Neural cell (in vitro differentiated cells): Measurements from ENCODE around the gene ACE. TPM values are rescaled to one million over a fixed set of nuclear protein-coding genes. Genes with fewer than 3 reads are reported as not detected.

Source experiments
- H2AFZ ChIP-seq: fragments of 200-600, 300-800 bp; sonication (generic), shearing (Covaris generic); 2 replicates; pipeline ENCODE4 v1.6.0; 2014; ENCODE audit warnings: low read depth, mild to moderate bottlenecking, antibody characterized with exemption, low read length, moderate library complexity
- H3F3A ChIP-seq: fragments of 200-600 bp; shearing (Covaris generic); 2 replicates; pipeline ENCODE4 v1.6.1; 2016; ENCODE audit warnings: mild to moderate bottlenecking, moderate library complexity, mixed read lengths, antibody characterized with exemption, low read length; ENCODE audit not compliant: insufficient read depth, poor library complexity, severe bottlenecking
- H3K27ac ChIP-seq: fragments of 200-600, 300-800 bp; sonication (generic), shearing (Covaris generic); 2 replicates; pipeline ENCODE4 v1.5.1; 2014; ENCODE audit warnings: mild to moderate bottlenecking, low read length, moderate library complexity
- H3K27me3 ChIP-seq: fragments of 300-800, 200-600 bp; sonication (generic), shearing (Covaris generic); 2 replicates; pipeline ENCODE4 v1.6.0; 2014; ENCODE audit warnings: mild to moderate bottlenecking, low read depth, low read length, moderate library complexity; ENCODE audit not compliant: insufficient read depth
- H3K36me3 ChIP-seq: fragments of 300-800, 200-600 bp; sonication (generic), shearing (Covaris generic); 2 replicates; pipeline ENCODE4 v1.5.1; 2014; ENCODE audit warnings: mild to moderate bottlenecking, antibody characterized with exemption, low read length, moderate library complexity; ENCODE audit not compliant: insufficient read depth
- H3K4me2 ChIP-seq: fragments of 300-800, 200-600 bp; sonication (generic), shearing (Covaris generic); 2 replicates; pipeline ENCODE4 v1.6.0; 2014; ENCODE audit warnings: mild to moderate bottlenecking, low read length
- H3K4me3 ChIP-seq: fragments of 300-800, 200-600 bp; sonication (generic), shearing (Covaris generic); 2 replicates; pipeline ENCODE4 v1.5.1; 2014; ENCODE audit warnings: mild to moderate bottlenecking, low read length, moderate library complexity
- H3K79me2 ChIP-seq: fragments of 200-600 bp; shearing (Covaris generic); replicated peaks from 2 replicates; pipeline ENCODE4 v1.6.0; 2014; ENCODE audit warnings: mild to moderate bottlenecking, low read length, moderate library complexity; ENCODE audit not compliant: insufficient read depth
- H3K9ac ChIP-seq: fragments of 300-800, 200-600 bp; sonication (generic), shearing (Covaris generic); 2 replicates; pipeline ENCODE4 v1.6.1; 2016; ENCODE audit warnings: mild to moderate bottlenecking, low read length, mixed read lengths
- H3K9me2 ChIP-seq: fragments of 200-600 bp; shearing (Covaris generic); 2 replicates; pipeline ENCODE4 v1.6.1; 2016; ENCODE audit warnings: mild to moderate bottlenecking, low read length, mixed read lengths; ENCODE audit not compliant: insufficient read depth
- H3K9me3 ChIP-seq: fragments of 200-600, 300-800 bp; sonication (generic), shearing (Covaris generic); 2 replicates; pipeline ENCODE4 v1.6.1; 2016; ENCODE audit warnings: mild to moderate bottlenecking, mixed run types, low read length, moderate library complexity, mixed read lengths
- H4K20me1 ChIP-seq: fragments of 200-600 bp; shearing (Covaris generic); 2 replicates; pipeline ENCODE4 v1.6.1; 2016; ENCODE audit warnings: mild to moderate bottlenecking, mixed run types; ENCODE audit not compliant: insufficient read depth
- EP300 ChIP-seq: fragments of 450-650 bp; conservative IDR thresholded peaks from 2 replicates; pipeline ENCODE4 v1.6.1; 2014; ENCODE audit warnings: antibody characterized with exemption, mild to moderate bottlenecking, moderate library complexity; ENCODE audit not compliant: poor library complexity, severe bottlenecking
- EZH2 ChIP-seq: fragments of 200-600, 300-800 bp; shearing (Covaris generic), sonication (generic); IDR thresholded peaks from 2 replicates; pipeline ENCODE4 v1.6.1; 2014; ENCODE audit warnings: antibody characterized with exemption, low read length, borderline replicate concordance, mild to moderate bottlenecking; ENCODE audit not compliant: insufficient read depth, poor library complexity, severe bottlenecking
- MXI1 ChIP-seq: fragments of 450-650 bp; conservative IDR thresholded peaks from 2 replicates; pipeline ENCODE4 v1.6.1; 2014; ENCODE audit warnings: antibody characterized with exemption, mild to moderate bottlenecking; ENCODE audit not compliant: poor library complexity, severe bottlenecking
- POLR2AphosphoS5 ChIP-seq: IDR thresholded peaks from 2 replicates; pipeline ENCODE4 v1.6.1; 2012
- RAD21 ChIP-seq: fragments of 450-650 bp; conservative IDR thresholded peaks from 2 replicates; pipeline ENCODE4 v1.6.1; 2014; ENCODE audit warnings: antibody characterized with exemption, mild to moderate bottlenecking, moderate library complexity
- SMC3 ChIP-seq: fragments of 450-650 bp; conservative IDR thresholded peaks from 2 replicates; pipeline ENCODE4 v1.6.1; 2014; ENCODE audit warnings: antibody characterized with exemption, mild to moderate bottlenecking, moderate library complexity; ENCODE audit not compliant: poor library complexity
- TAF1 ChIP-seq: IDR thresholded peaks from 2 replicates; pipeline ENCODE4 v1.6.1; 2012; ENCODE audit warnings: low read depth
- polyA plus RNA-seq: library from polyadenylated mRNA; depleted of rRNA; stranded (reverse); fragments of >200 nt; gene quantifications from 2 replicates; pipeline ENCODE4 v1.2.3, GENCODE V29; 2014
- TF ChIP-seq, protein P1 (sequence below): IDR thresholded peaks from 2 replicates; pipeline ENCODE4 v1.6.1; 2012; ENCODE audit warnings: borderline replicate concordance
- TF ChIP-seq, protein P2 (sequence below): fragments of 450-650 bp; IDR thresholded peaks from 2 replicates; pipeline ENCODE4 v1.5.1; 2014; ENCODE audit warnings: antibody characterized with exemption, mild to moderate bottlenecking, moderate library complexity; ENCODE audit not compliant: poor library complexity, severe bottlenecking

Gene ACE
- polyA plus RNA-seq, 1 donor from 2014 or later: 1.5 TPM

DNA sequence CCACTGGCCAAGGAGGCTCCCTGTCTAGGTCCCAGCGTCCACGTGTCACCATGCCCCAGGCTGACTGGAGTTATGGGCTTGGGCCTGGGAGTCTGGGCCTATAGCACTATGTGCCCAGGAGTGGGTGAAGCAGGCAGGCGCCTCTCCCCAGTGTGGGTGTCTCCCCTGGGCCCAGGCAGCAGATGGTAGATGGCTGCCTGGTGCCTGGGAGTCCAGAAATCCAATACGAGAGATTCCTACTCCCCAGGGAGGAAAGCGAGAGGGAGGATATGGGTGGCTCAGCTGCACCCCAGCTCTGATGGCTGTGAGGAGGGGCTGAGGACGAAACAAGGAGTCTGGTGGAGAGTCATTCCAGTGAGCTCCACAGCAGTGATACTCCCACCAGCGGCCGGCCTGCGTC is 51.3 kb downstream of the ACE start:
- TF ChIP-seq SMC3 (no peak), RAD21 (no peak), POLR2AphosphoS5 (no peak), MXI1 (no peak), EP300 (no peak), EZH2 (no peak)
- TF ChIP-seq, protein P1, sequence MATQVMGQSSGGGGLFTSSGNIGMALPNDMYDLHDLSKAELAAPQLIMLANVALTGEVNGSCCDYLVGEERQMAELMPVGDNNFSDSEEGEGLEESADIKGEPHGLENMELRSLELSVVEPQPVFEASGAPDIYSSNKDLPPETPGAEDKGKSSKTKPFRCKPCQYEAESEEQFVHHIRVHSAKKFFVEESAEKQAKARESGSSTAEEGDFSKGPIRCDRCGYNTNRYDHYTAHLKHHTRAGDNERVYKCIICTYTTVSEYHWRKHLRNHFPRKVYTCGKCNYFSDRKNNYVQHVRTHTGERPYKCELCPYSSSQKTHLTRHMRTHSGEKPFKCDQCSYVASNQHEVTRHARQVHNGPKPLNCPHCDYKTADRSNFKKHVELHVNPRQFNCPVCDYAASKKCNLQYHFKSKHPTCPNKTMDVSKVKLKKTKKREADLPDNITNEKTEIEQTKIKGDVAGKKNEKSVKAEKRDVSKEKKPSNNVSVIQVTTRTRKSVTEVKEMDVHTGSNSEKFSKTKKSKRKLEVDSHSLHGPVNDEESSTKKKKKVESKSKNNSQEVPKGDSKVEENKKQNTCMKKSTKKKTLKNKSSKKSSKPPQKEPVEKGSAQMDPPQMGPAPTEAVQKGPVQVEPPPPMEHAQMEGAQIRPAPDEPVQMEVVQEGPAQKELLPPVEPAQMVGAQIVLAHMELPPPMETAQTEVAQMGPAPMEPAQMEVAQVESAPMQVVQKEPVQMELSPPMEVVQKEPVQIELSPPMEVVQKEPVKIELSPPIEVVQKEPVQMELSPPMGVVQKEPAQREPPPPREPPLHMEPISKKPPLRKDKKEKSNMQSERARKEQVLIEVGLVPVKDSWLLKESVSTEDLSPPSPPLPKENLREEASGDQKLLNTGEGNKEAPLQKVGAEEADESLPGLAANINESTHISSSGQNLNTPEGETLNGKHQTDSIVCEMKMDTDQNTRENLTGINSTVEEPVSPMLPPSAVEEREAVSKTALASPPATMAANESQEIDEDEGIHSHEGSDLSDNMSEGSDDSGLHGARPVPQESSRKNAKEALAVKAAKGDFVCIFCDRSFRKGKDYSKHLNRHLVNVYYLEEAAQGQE: no peak
- TF ChIP-seq, protein P2, sequence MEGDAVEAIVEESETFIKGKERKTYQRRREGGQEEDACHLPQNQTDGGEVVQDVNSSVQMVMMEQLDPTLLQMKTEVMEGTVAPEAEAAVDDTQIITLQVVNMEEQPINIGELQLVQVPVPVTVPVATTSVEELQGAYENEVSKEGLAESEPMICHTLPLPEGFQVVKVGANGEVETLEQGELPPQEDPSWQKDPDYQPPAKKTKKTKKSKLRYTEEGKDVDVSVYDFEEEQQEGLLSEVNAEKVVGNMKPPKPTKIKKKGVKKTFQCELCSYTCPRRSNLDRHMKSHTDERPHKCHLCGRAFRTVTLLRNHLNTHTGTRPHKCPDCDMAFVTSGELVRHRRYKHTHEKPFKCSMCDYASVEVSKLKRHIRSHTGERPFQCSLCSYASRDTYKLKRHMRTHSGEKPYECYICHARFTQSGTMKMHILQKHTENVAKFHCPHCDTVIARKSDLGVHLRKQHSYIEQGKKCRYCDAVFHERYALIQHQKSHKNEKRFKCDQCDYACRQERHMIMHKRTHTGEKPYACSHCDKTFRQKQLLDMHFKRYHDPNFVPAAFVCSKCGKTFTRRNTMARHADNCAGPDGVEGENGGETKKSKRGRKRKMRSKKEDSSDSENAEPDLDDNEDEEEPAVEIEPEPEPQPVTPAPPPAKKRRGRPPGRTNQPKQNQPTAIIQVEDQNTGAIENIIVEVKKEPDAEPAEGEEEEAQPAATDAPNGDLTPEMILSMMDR: no peak
- H3K4me3 ChIP-seq: no peak overlapping the region
- no peak overlapping the region for H3K27ac ChIP-seq

GRCh38 chr17:63529711-63530556 is 53.1 kb downstream of the ACE start:
- no peaks in the 10 kb centered on the region for H4K20me1 ChIP-seq
- H2AFZ ChIP-seq: no peak overlapping the region
- H3K36me3 ChIP-seq: no peaks in the 10 kb centered on the region
- H3K27me3 ChIP-seq: peaks cover 9% of the 10 kb centered on the region
- H3F3A ChIP-seq: no peaks in the 10 kb centered on the region
- H3K27ac ChIP-seq: no peak overlapping the region
- no peaks in the 10 kb centered on the region for H3K79me2 ChIP-seq
- TF ChIP-seq EP300 (no peak), EZH2 (no peak), TAF1 (no peak), POLR2AphosphoS5 (no peak), MXI1 (no peak), SMC3 (no peak), RAD21 (no peak)
- TF ChIP-seq, protein P1: no peak
- TF ChIP-seq, protein P2: no peak
- H3K9ac ChIP-seq: no peak overlapping the region
- no peaks in the 10 kb centered on the region for H3K9me3 ChIP-seq
- H3K4me3 ChIP-seq: no peak overlapping the region
- H3K4me2 ChIP-seq: no peak overlapping the region
- no peaks in the 10 kb centered on the region for H3K9me2 ChIP-seq

More for the DNA sequence above, 51.3 kb downstream of the ACE start:
- Histone ChIP-seq H4K20me1 (no peaks in the 10 kb centered on the region), H3K9ac (no peak overlapping the region), H3K4me2 (no peak overlapping the region), H3K27me3 (peaks cover 23% of the 10 kb centered on the region), H2AFZ (no peak overlapping the region), H3K79me2 (no peaks in the 10 kb centered on the region), H3K9me2 (no peaks in the 10 kb centered on the region), H3F3A (no peaks in the 10 kb centered on the region), H3K9me3 (no peaks in the 10 kb centered on the region), H3K36me3 (no peaks in the 10 kb centered on the region)
